ENCODE results near the gene MNX1.

MNX1 gene

GRCh38 chr7:157032644-157033482, 22.4 kb upstream of the MNX1 start:
- DNase-seq (ENCODE audit: low spot score) = no peak

GRCh38 chr7:157032128-157032527, 21.7 kb upstream of the MNX1 start:
- DNase-seq (ENCODE audit: low spot score) = no peak

GRCh38 chr7:157028199-157028903, 17.9 kb upstream of the MNX1 start:
- no peak for DNase-seq (ENCODE audit: low spot score)

GRCh38 chr7:157027568-157028198, 17.2 kb upstream of the MNX1 start:
- no peak for DNase-seq (ENCODE audit: low spot score)

- DNase-seq (ENCODE audit: low spot score) = no peak
These were observed 14.3 kb upstream of the MNX1 start for GRCh38 chr7:157024716-157025115.

GRCh38 chr7:157023589-157023905, 13.1 kb upstream of the MNX1 start:
- no peak for DNase-seq (ENCODE audit: low spot score)

- DNase-seq (ENCODE audit: low spot score) = no peak
These were observed 12.5 kb upstream of the MNX1 start for GRCh38 chr7:157022681-157023588.

- no peak for DNase-seq (ENCODE audit: low spot score)
These were observed 11.6 kb upstream of the MNX1 start for GRCh38 chr7:157021871-157022680.

GRCh38 chr7:157021071-157021870, 10.8 kb upstream of the MNX1 start:
- no peak for DNase-seq (ENCODE audit: low spot score)

GRCh38 chr7:157020514-157021070, 10.1 kb upstream of the MNX1 start:
- DNase-seq (ENCODE audit: low spot score) = no peak

GRCh38 chr7:157019718-157020451, 9.4 kb upstream of the MNX1 start:
- no peak for DNase-seq (ENCODE audit: low spot score)

GRCh38 chr7:157018997-157019608, 8.6 kb upstream of the MNX1 start:
- no peak for DNase-seq (ENCODE audit: low spot score)

GRCh38 chr7:157018328-157018996, 8.0 kb upstream of the MNX1 start:
- no peak for DNase-seq (ENCODE audit: low spot score)

- DNase-seq (ENCODE audit: low spot score) = no peak
These were observed 7.3 kb upstream of the MNX1 start for GRCh38 chr7:157017603-157018327.

GRCh38 chr7:157017149-157017548, 6.7 kb upstream of the MNX1 start:
- no peak for DNase-seq (ENCODE audit: low spot score)

GRCh38 chr7:157016352-157017041, 6.0 kb upstream of the MNX1 start:
- no peak for DNase-seq (ENCODE audit: low spot score)

GRCh38 chr7:157016024-157016351, 5.5 kb upstream of the MNX1 start:
- DNase-seq (ENCODE audit: low spot score) = no peak
